T-helper 2 cell treated with Interferon-gamma antibody and Interleukin-4, amounts not matched to agents 100 ng/mL and 5 ng/mL, for 36 hours (primary cell): ENCODE results near the gene KRT81. TPM values are rescaled to one million over a fixed set of nuclear protein-coding genes. Genes with fewer than 3 reads are reported as not detected.

Source experiments
- intact Hi-C: fragments of 100-400 bp; cut with micrococcal nuclease; formaldehyde crosslinking; loops from one replicate; pipeline ENCODE4 v1.15.1; 2023
- total RNA-seq: library from RNA; stranded (reverse); gene quantifications from 2 replicates; pipeline ENCODE4 v1.2.3, GENCODE V29; 2022

Gene KRT81
- 0.11 TPM in 1 of 2 replicates, not detected in the other for total RNA-seq

DNA sequence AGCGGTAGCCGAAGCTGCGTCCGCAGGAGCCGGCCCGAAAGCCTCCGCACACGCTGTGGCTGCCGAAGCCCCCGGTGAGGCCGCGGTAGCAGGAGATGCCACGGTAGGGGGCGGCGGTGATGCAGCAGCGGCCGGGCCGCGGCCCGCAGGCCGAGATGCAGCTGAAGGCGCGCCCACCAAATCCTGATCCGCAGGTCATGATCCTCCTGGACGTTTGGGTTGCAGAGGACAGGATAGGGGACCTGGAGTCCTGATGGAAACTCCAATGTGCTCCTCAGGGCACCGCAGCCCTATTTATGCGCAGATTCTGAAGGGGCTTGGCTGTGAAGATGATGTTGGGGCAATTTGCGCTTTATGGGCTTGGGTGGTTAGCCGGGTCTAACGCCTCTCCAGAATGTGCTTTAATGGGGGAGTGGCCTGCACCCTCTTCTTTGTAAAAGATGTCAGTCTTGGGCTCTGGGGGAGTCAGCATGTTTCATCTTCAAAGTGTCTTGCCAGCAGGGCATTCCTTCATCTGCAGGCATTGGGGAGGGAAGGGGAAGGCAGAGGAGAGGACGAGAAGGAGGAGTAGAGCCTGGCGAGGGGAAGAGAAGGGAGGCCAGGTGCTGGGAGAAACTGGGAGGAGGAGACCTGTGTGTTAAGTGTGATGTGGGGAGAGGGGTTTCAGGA is at the start of gene KRT81:
Gene KRT81, minus strand, starts transcription at position 268 of the 669 bp plus-strand sequence. Its CDS starts 69 bp downstream, at position 199.
- intact Hi-C loops = no loop called here

DNA sequence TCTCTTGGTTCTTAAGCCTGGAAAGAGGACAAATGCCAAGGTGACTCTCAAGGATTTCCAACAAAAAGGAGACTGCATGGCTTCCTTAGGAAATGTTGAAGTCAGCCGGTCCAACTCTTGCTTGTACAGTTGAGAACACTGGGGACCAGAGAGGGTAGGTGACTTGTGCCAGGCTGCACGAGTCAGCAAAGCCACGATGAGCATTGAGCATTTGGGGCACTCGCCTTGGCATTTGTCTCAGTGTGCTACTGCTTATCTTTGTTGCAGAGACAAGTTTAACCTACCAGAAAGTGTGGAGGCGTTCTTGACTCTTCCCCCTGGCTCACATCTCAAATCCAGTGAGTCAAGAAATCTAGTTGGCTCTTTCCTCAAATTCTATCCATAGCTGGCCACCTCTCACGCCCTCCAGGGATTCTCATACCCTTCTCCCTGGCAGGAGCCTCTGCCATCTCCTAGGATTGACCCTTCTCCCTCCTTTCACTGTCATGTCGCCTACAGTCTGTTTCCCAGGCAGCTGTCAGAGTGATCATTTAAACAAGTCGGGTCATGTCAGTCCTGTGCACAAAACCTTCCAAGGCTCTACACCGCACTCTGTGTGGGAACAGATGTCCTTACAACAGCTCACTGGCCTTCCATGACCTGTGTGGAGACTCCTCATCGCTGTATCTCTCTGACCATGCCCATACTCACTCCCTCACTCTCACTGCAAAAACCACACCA is 47.1 kb upstream of the KRT81 start:
- intact Hi-C loops = no loop called here

DNA sequence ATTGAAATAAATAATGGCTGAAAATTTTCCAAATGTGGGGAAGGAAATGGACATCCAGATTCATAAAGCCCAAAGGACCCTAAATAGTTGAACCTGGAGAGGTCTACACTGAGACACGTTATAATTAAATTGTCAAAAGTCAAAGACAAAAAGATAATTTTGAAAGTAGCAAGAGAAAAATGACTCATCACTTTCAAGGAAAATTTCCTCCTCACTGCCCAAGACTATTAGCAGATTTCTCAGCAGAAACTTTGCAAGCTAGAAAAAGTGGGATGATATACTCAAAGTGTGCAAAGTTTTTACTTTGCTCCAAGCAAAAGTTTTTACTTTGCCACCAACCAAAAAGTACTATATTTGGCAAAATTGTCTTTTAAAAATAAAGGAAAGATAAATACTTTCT is 45.7 kb upstream of the KRT81 start:
- intact Hi-C loops = no loop called here

DNA sequence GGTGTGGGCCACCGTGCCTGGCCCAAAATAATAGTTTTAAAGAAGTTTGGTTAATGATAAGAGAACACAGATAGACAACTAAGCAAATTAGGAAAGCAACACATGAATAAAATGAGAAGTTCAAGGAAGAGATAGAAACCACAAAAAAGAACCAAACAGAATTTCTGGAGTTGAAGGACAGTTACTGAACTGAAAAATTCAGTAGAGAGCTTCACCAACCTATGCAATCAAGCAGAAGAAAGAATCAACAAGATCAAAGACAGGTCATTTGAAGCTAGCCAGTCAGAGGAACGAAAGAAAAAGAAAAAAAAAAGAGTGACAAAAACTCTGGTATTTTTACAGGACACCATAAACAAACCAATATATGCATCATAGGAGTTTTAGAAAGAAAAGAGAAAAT is 45.3 kb upstream of the KRT81 start:
- intact Hi-C loops = no loop called here

DNA sequence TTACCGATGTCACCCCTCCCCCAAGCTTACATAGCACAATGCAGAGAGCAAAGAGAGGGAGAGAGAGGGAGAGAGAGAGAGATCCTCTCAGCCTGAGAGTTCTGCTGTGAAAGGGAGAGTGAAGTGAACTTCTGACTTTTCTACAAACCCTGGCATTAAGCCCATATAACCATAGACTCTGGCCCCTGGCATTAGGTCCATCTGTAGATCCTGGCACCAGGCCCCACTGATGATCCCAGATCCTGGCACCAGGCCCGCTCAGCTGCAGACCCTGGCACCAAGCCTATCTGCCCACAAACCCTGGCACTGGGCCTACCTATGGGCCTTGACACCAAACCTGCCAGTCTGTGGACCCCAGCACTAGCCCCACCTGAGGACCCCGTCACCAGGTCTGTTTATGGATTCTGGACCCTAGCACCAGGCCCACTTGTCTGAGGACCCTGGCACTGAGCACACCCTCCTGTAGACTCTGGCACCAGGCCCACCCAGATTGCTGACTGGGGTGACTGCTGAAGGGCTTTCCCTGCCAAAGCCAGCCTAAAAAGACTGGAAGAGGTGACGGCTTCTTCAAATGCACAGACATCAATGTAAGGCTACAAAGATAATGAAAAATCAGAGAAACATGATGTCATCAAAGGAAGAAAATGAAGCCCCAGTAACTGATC is 44.4 kb upstream of the KRT81 start:
- intact Hi-C loops = no loop called here

DNA sequence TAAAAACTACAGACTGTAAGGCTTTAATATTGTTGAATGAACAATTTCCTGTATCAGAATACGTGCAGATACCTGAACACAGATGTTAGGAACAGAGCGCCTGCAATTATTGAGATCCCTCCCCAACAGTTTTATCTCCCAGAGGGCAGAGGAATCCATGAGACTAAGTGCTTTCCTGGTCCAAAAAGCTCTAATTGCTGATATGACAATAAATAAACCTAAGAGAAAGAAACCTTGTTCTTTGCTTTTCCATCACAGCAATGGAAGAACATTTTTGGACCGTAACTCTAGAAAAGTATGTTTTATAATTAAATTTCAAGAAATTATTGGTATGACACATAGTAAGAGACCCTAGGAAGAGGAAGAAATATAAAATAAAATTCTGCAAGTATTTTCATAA is 42.9 kb upstream of the KRT81 start:
- intact Hi-C loops = no loop called here

DNA sequence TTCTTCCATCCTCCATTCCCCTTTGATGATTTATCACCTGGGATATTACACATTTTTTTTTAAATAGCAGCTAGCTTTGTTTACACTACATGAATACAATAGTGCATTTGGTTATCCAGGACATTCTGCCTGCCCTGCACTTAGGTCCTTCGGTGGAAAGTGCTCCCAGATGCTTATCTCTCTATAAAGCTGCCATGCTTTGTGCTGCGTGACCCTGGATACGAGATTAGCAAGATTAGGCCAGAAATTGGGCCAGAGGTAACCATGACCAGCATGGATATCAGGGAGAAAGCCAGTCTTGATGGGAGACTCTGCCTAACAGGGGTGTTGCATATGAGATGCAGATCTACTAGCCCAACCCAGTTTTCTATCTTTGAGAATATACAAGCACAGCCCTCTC is 42.0 kb upstream of the KRT81 start:
- intact Hi-C loops = no loop called here

DNA sequence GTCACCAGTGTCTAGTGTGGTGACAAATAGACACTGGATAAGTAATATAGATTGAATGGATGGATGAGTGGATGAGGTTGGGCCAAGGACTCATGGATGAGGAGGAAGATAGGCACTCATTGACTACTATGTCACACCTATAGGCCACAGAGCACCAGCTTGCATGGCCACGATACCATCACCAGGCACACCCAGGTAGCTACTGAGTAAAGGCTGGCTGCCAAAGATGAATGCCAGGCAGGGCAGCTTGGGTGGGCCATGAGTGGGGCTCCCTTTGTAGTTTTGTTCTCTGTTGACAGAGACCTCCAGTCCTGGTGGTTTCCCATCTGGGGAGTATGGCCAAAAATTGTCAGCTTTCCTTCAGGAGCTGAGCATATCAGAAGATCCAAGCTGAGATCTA is 41.0 kb upstream of the KRT81 start:
- intact Hi-C loops = no loop called here

DNA sequence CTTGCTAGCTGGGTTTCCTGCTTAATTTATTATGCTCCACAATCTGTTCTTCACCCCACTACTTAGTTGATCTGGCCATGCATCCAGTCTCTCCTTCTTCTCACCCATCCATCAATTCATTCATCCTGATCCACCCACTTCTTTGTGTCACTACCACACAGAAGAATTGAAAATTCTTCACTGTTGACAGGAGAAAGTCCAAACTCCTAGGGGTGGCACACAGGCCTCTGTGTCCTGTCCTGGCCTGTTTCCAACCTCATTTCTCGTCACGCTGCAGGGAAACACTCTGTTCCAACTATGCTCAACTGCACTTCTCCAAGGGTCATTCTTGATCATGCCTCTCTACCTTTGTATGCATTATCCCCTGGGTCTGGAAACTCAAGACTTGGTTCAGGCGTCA is 40.5 kb upstream of the KRT81 start:
- intact Hi-C loops = no loop called here

DNA sequence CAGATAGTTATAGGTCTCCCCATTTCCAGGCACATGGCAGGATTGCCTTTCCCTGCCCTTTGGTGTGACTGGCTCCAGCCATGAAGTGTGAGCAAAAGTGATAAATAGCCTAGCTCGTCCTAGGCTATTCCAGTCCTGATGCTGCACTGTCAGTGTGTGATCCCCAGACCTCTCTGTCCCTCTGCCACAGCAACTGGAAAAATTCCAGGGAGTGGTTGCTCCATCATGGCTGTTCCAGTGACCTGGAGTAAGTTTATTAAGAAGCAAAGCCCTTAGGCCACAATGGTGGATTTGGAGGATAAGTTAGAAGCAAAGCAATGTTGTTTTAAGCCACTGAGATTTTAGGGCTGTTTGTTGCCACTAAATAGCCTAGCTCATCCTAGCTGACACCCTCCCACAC is 39.7 kb upstream of the KRT81 start:
- intact Hi-C loops = no loop called here

DNA sequence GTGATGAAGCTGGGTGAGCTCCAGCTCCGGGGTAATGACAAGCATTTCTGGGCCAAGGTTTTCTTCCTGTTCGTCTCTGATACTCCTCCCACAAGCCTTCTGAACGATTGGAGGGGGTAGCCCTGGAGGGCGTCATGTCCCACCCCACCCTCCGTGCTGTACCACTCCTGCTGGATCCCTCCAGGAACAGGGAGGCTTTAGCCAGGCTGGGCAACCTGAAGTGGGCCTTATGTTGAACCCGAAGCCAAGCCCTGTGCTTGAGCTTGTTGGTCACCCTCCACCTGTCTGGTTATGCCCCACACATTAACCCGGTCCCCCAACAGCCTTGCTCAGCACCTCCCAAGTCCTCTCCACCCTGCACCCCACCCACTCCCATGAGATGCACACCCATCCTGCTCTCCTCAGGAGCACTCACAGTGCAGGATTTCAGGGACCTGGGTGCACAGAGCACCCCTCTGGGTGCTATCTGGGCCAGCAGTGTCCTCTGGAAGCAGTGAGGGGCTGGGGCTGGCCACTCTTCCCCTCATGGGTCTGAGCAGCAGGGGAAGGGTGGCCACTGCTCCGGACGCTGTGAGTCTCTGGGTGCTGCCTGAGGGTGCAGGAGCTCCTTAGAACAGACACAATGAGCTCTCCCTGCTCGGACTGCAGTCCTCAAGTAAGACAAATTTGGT is 36.6 kb upstream of the KRT81 start:
- intact Hi-C loops = loop anchor here (1.0 kb wide), 2 partner anchors 172 to 176 kb away; no protein-coding TSS in a partner anchor

DNA sequence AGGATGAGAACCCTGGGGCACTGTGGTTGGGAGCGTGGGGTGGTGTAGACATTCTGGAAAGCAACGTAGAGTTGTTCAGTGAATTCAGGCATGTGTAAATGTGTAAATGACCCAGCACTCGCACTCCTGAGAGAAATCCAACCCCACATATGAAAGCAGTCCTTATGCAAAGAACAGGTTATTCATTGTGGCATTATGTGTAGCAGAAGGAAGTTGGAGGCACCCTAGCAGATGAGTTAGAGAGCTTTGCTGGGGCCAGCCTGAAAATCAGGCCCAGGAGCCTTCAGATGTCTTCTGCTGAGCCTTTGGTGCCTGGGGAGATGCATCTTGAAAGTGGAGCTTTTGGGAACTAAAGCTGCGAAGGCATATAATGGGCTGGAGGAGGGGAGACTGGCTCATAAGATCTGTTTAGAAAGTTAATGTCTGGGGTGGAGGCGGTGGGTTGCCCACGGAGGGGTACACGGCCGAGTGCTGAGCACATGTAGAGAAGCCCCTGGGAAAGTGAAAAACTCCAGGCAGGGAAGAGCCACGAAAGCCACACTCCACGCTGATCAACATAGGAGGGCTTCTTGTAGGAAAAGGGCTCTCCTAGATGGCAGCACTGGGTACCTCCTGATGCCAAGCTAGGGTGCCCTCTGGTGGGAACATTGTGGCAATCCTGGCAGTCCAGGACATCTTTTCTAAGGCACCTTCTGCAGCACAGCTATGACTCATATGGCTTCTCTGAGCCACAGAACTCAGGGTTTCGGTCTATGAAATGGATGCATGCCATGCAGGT is 35.9 kb upstream of the KRT81 start:
- intact Hi-C loops = loop anchor here (1.0 kb wide), 2 partner anchors 171 to 175 kb away; no protein-coding TSS in a partner anchor

DNA sequence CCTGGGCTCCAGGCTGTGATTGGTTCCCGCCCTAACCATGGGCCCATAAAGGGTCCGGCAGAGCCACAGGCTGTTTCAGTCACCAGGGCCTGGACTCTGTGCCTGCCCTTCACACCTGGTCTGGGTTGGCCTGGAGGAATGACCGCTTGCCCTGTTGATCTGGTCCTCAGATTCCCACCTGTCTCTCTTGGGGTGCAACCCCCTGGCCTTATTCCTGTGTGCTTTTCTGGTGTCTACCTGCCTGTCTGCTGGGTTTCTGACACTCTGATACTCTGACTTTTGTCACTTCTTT is 32.8 kb upstream of the KRT81 start:
- intact Hi-C loops = no loop called here

DNA sequence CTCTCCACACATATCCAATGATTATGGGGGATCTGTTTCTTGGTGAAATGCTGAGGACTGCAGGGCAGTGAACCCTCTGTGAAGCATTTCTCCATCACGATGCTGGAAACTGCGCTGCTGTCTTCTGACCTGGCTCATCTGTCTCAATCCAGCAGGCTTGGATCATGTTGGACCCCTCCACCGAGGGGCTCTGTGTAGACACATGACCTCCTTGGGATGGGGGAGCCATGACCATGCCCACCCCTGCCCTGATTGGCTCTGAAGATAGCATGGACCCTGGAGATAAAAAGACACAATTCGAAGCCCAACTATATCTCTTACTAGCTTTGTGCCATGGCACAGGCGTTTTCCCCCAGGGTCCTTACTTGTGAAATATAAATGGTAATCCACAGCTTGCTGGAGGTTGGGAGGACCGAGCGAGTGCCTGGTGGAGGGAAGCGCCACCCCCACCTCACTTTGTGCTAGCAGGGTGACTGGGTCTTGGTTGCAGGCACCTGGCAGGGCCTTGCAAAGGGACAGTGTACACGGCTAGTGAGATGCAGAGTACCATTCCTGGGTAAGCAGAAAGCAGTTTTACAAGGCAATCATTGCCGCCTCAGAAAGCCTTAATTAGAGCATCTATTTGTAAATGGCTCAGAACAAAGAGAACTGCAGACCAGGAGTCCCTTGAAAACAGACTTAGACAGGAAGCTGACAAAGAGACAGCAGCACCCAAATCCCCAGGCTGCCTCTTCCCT is 32.2 kb upstream of the KRT81 start:
- intact Hi-C loops = no loop called here

DNA sequence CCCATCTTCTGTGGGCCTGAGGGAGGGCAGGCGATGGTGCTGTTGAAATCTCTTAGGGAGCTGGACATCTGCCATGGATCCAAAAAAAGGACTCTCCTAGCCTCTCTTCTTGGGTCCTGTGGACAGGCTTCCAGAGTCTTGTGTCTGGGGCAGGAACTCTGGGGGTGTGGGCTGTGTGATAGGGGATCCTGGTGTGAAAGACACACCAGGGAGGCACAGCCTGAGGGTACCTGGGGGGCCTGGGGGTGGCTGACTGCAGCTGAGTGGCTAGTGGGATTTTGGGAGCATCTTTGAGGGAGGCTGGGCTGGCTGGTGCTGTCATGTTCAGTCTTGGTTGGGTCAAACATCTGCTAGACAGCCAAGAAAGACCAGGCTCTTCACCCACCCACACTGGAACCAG is 31.7 kb upstream of the KRT81 start:
- intact Hi-C loops = no loop called here

DNA sequence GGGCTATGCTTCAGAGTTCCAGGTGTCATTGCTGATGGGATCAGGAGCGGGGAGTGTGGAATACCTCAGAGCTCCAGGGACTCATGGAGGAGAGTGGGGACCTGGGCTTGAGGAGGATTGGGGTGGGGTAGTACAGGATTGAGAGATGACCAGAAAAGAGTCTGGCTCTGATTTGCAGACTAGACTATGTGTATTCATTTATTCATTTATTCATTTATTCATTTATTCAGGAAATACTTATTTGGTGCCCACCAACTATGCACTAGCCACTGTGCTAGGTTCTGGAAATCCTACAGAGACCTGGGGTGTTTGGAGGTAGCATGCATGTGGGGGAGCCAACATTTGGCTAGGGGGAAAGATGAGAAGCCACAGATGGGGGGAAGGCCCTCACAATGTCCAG is 30.7 kb upstream of the KRT81 start:
- intact Hi-C loops = no loop called here

DNA sequence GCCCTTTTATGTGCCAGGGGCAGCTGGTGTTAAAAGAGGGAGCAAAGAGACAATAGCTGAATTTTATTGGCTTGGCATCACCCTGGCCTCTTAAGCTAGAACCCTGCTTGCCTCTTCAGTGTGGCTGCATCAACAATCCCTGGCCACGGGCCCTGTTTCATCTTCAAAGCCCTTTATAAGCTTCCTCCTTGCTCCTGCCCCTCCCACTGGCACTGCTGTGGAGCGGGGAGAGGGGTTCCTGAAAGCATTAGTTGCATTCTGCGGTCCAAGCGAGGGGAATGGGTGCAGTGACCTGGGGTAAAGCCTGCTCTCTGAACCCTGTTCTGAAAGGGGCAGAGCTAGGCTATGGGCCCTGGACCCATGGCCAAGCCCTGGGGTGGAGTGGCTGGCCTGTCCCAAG is 30.1 kb upstream of the KRT81 start:
- intact Hi-C loops = no loop called here

DNA sequence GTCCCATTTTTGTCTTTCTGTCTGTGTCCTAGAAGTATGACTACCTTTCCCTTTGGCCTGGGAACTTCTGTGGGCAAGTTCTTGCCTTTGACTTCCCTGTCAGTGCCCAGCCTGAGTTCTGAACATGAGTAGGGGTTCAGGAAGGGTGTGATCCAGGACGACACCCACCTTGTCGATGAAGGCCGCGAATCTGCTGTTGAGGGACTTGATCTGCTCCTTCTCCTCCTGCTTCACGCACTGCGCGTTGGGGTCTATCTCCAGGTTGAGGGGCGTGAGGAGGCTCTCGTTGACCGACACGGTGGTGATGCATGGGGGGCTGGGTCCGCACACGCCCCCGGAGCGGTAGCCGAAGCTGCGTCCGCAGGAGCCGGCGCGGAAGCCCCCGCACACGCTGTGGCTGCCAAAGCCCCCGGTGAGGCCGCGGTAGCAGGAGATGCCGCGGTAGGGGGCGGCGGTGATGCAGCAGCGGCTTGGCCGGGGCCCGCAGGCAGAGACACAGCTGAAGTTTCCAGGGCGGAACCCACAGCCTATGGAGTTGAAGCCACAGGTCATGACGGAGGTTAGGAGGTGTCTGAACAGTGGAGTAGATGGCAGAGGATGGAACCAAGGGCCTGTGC is 29.6 kb upstream of the KRT81 start, which contains the start of gene KRT83:
Gene KRT83, minus strand, starts transcription at position 615 of the 617 bp plus-strand sequence. Its CDS starts 63 bp downstream, at position 552.
- intact Hi-C loops = no loop called here

DNA sequence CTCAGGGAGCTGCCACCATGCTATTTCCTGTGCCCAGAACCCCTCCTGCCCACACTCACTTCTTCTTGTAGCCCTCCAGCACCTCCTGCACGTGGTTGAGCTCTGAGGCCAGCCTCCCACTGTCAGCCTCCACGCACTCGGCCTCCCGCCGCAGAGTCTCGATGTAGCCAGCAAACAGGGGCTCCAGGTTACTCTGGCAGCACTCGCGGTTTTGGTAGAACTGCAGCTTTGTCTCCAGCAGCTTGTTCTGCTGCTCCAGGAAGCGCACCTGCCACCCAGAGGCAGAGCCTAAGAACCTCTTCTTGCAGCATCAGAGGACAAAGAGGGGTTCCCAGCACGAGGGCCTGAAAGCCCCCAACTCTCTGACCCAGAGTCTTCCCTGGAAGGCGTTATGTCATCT is 27.8 kb upstream of the KRT81 start:
- intact Hi-C loops = no loop called here
